HepG2 (cell line): ENCODE measurements around the gene NPB. TPM values are rescaled to one million over a fixed set of nuclear protein-coding genes. Genes with fewer than 3 reads are reported as not detected.

Experiments
- BCL6 ChIP-seq: IDR thresholded peaks from 2 replicates; pipeline ENCODE4 v1.6.1; 2016; ENCODE audit warnings: missing genetic modification reagents, missing compliant biosample characterization
- BORCS8-MEF2B ChIP-seq: sonication (generic); formaldehyde crosslinking; IDR thresholded peaks from 2 replicates; pipeline ENCODE4 v1.8.0; 2022; ENCODE audit warnings: mild to moderate bottlenecking, missing genetic modification reagents
- E2F5 ChIP-seq: sonication (generic); formaldehyde crosslinking; conservative IDR thresholded peaks from 2 replicates; pipeline ENCODE4 v1.4.0; 2020; ENCODE audit warnings: missing genetic modification reagents
- FOXO1 ChIP-seq: sonication (generic); formaldehyde crosslinking; IDR thresholded peaks from 2 replicates; pipeline ENCODE4 v1.4.0; 2020; ENCODE audit warnings: missing genetic modification reagents
- GABPA ChIP-seq, 2 experiments: IDR thresholded peaks; 2 replicates each; pipeline ENCODE4 v1.6.1; 2011 to 2016; ENCODE audit warnings: low read depth in 2 of 2, low read length in 1 of 2, missing biosample characterization in 1 of 2, missing genetic modification characterization in 1 of 2
- HNRNPH1 ChIP-seq: fragments of 200-400 bp; formaldehyde crosslinking; optimal IDR thresholded peaks from 2 replicates; pipeline ENCODE3; 2017; ENCODE audit warnings: mild to moderate bottlenecking, low read depth, low read length
- SIX1 ChIP-seq: sonication (generic); formaldehyde crosslinking; IDR thresholded peaks from 2 replicates; pipeline ENCODE4 v1.4.0; 2020; ENCODE audit warnings: missing genetic modification reagents, borderline replicate concordance
- SMC3 ChIP-seq: IDR thresholded peaks from 2 replicates; pipeline ENCODE4 v1.6.1; 2011; ENCODE audit warnings: low read length, improper control_type of control experiment
- SOX5 ChIP-seq: IDR thresholded peaks from 2 replicates; pipeline ENCODE4 v1.6.1; 2016; ENCODE audit warnings: borderline replicate concordance
- STAT6 ChIP-seq: sonication (generic); formaldehyde crosslinking; IDR thresholded peaks from 2 replicates; pipeline ENCODE4 v1.4.0; 2020; ENCODE audit warnings: missing genetic modification reagents, mild to moderate bottlenecking, borderline replicate concordance
- ZHX1 ChIP-seq: sonication (generic); formaldehyde crosslinking; IDR thresholded peaks from 2 replicates; pipeline ENCODE4 v1.8.1; 2022; ENCODE audit warnings: low read depth, mild to moderate bottlenecking, missing genetic modification reagents
- ZNF660 ChIP-seq: sonication (generic); formaldehyde crosslinking; IDR thresholded peaks from 2 replicates; pipeline ENCODE4 v1.5.1; 2020; ENCODE audit warnings: mild to moderate bottlenecking, low read depth, missing genetic modification reagents, borderline replicate concordance
- ZNF674 ChIP-seq: sonication (generic); formaldehyde crosslinking; IDR thresholded peaks from 2 replicates; pipeline ENCODE4 v1.5.0; 2020; ENCODE audit warnings: low read depth, mild to moderate bottlenecking, missing genetic modification reagents
- ZNF747 ChIP-seq: sonication (generic); formaldehyde crosslinking; IDR thresholded peaks from 2 replicates; pipeline ENCODE4 v1.8.1; 2023; ENCODE audit warnings: missing genetic modification reagents, mild to moderate bottlenecking, borderline replicate concordance
- polyA plus RNA-seq, 8 experiments: library from polyadenylated mRNA; depleted of rRNA in 3 of 8; stranded (reverse) in 7 of 8; unstranded in 1 of 8; fragments of >200 nt; fragmentation: Illumina TruSeq in 4 of 8; extraction: Trizol in 4 of 8; gene quantifications; 2 replicates each; pipeline versions ENCODE4 v1.2.1 to v1.2.3, GENCODE V29; 2011 to 2016; ENCODE audit warnings: low read depth in 4 of 8, missing spikeins in 1 of 8, mixed read lengths in 1 of 8; ENCODE audit not compliant: insufficient read depth in 1 of 8
- total RNA-seq, 5 experiments: library from RNA; depleted of rRNA; stranded (reverse); fragments of >200 nt; fragmentation: Illumina TruSeq; extraction: Trizol; gene quantifications; 2 replicates each; pipeline ENCODE4 v1.2.3, GENCODE V29; 2016; ENCODE audit warnings: low read depth in 1 of 5
- TF ChIP-seq, protein P1 (sequence below): sonication (generic); formaldehyde crosslinking; IDR thresholded peaks from 2 replicates; pipeline ENCODE4 v1.5.1; 2020; ENCODE audit warnings: missing genetic modification reagents, mild to moderate bottlenecking, borderline replicate concordance
- TF ChIP-seq, protein P2 (sequence below): IDR thresholded peaks from 2 replicates; pipeline ENCODE4 v1.6.1; 2012; ENCODE audit warnings: low read depth, low read length, improper control_type of control experiment

The NPB gene
- total and polyA plus RNA-seq, 2 of the 13 experiments (the other 11 are each of a cell fraction or from before 2014, with no cell fraction given): 0.11 to 0.93 TPM

DNA sequence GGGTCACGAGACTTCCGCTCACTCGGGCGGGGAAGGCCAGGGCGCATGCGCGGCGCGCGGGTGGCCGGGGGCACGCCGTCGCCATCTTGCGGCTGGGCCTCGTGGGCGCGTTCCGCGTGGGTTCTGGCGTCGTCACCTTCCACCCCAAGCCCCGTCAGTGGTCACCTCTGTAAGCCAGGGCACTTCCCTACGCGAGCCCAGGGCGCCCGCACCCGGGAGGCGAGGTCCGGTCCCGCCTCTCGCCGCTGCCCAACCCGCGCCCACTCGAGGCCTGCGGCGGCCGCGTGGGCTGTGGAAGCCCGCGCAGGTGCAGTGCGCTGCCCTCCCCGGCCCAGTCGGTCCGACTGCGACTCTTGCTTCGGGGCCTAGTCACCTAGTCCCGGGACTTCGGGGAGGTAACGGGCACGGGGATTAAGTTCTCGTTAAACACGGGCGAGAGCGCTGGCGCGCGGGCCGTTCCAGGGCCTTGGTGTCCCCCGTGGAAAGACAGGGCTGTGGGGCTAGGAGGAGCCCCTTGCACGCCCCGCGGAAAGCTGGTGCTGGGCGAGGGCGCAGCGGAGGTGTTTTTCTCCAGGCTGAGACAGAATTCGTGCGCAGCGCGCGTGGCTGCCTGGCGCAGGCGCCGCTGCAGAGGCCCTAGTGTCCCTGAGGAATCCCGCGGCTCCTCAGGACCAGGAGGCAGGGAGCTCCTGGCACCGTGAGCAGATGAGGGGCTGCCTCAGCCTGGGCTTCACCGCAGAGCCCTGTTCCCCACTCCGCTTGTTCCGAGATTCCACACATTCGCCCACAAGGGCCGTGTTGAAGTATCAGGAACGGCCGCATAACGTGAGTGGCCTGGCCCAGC is 30.4 kb upstream of the NPB start (continued):
- TF ChIP-seq ZNF660: no peak
- TF ChIP-seq BCL6 (CRISPR knock-in tag): peak; percentile 36; the same call in 1 of the 2 replicates
- peak; percentile 70 for TF ChIP-seq ZNF747 (CRISPR knock-in tag)
- TF ChIP-seq ZNF674 (CRISPR knock-in tag): no peak; the same call in 1 of the 2 replicates
- TF ChIP-seq SOX5 (CRISPR knock-in tag): peak; percentile 58; the same call in 1 of the 2 replicates
- TF ChIP-seq SIX1 (CRISPR knock-in tag): no peak
- TF ChIP-seq GABPA (IDR thresholded peaks at IDR 0.05; ENCODE audit: low read depth, low read length): no peak
- no peak for TF ChIP-seq GABPA (CRISPR knock-in tag; IDR thresholded peaks at IDR 0.05; ENCODE audit: low read depth)
- TF ChIP-seq, protein P1, sequence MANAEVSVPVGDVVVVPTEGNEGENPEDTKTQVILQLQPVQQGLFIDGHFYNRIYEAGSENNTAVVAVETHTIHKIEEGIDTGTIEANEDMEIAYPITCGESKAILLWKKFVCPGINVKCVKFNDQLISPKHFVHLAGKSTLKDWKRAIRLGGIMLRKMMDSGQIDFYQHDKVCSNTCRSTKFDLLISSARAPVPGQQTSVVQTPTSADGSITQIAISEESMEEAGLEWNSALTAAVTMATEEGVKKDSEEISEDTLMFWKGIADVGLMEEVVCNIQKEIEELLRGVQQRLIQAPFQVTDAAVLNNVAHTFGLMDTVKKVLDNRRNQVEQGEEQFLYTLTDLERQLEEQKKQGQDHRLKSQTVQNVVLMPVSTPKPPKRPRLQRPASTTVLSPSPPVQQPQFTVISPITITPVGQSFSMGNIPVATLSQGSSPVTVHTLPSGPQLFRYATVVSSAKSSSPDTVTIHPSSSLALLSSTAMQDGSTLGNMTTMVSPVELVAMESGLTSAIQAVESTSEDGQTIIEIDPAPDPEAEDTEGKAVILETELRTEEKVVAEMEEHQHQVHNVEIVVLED (CRISPR knock-in tag): peak; percentile 85
- peak; percentile 95 for TF ChIP-seq BORCS8-MEF2B
- peak; percentile 64; the same call in 1 of the 2 replicates for TF ChIP-seq FOXO1 (CRISPR knock-in tag)
- TF ChIP-seq, protein P2, sequence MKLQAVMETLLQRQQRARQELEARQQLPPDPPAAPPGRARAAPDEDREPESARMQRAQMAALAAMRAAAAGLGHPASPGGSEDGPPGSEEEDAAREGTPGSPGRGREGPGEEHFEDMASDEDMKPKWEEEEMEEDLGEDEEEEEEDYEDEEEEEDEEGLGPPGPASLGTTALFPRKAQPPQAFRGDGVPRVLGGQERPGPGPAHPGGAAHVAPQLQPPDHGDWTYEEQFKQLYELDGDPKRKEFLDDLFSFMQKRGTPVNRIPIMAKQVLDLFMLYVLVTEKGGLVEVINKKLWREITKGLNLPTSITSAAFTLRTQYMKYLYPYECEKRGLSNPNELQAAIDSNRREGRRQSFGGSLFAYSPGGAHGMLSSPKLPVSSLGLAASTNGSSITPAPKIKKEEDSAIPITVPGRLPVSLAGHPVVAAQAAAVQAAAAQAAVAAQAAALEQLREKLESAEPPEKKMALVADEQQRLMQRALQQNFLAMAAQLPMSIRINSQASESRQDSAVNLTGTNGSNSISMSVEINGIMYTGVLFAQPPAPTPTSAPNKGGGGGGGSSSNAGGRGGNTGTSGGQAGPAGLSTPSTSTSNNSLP: no peak
- peak; percentile 62 for TF ChIP-seq E2F5 (CRISPR knock-in tag)
- TF ChIP-seq SMC3: no peak
- no peak for TF ChIP-seq HNRNPH1
- peak; percentile 96; the same call in 1 of the 2 replicates for TF ChIP-seq ZHX1 (CRISPR knock-in tag)
- TF ChIP-seq STAT6 (CRISPR knock-in tag): peak; percentile 86; the same call in 1 of the 2 replicates
